Inflammatory macrophage (primary cell): ENCODE data around the gene ACTR2.
"Not testable (repeated sequence)": the region's sequence is repeated elsewhere in the genome, so short reads cannot be mapped to it uniquely, and the experiment has no call there.

Experiments
- DNase-seq, 2 donors: peaks; one replicate each; pipeline ENCODE4 v3.0.0-alpha.2; 2020 to 2022

Gene ACTR2

DNA sequence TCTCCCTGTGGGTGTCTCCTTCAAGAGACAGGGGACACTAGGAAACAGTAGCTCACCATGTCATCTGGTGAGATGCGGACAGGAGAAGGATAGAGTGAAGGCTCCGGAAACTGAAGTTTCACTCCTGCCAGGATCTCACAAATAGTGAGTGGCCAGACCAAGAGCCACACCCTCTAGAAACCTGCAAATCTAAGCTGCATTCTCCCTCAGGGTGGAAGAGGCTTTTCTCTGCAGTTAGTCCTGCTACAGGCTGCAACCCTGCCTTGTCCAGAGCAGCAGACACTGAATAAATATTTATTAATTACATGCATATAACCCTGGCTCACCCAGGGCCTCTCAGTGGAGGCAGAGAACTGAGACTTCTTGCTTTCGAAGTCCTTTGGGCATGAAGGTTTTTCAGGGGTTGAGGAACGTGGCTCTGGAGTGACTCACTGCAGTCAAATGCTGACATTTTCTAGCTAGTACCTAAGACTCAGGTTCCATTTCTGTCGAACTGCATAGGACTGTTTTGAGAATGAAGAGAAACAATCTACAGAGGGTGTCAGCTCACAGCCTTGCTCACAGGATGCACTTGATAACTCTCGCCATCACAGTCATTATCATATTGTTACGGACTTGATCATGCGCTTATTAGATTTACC is 87.3 kb downstream of the ACTR2 start:
- no peak for DNase-seq

DNA sequence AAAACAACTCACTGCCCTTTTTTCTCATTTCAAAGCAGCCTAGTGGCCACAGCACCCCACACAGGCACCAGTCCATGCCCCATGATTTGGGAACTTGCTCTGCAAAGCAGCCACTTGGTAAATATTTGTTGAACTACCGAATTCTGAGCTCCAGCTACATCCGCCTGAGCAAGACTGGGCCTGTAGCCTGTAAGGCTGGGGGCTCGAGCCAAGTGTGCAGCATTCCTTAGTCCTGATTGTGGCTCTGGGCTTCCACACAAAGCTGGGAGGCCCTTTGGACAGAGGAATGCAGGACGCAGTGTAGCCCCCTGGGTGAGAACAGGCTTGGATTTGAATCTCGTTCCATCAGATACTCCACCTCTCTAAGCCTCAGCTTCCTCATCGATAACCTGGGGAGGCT is 88.4 kb downstream of the ACTR2 start:
- DNase-seq, result no peak

DNA sequence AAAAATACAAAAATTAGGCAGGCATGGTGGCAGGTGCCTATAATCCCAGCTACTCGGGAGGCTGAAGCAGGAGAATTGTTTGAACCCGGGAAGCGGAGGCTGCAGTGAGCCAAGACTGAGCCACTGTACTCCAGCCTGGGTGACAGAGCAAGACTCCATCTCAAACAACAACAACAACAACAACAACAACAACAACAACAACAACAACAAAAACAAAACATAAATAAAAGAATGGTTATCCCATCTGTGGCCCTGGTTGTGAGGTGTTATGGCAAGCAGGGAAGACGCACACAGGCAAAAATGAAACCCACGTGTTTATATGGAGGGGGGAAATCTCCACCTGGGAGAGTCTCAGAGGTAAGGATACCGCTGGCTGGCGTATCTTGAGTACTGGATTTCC is 89.7 kb downstream of the ACTR2 start:
- not testable (repeated sequence) for DNase-seq

DNA sequence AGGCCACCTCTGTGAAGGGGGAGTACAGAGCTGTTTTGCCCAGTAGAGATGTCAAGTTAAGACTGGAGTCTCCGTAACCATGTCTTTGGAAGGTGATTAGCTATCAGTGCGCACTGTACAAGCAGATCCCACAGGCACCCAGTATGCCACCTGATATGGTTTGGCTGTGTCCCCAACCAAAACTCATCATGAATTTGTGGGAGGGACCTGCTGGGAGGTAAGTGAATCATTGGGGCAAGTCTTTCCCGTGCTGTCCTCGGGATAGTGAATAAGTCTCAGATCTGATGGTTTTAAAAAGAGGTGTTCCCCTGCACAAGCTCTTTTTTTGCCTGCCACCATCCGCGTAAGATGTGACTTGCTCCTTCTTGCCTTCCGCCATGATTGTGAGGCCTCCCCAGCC is 90.2 kb downstream of the ACTR2 start:
- no peak for DNase-seq

DNA sequence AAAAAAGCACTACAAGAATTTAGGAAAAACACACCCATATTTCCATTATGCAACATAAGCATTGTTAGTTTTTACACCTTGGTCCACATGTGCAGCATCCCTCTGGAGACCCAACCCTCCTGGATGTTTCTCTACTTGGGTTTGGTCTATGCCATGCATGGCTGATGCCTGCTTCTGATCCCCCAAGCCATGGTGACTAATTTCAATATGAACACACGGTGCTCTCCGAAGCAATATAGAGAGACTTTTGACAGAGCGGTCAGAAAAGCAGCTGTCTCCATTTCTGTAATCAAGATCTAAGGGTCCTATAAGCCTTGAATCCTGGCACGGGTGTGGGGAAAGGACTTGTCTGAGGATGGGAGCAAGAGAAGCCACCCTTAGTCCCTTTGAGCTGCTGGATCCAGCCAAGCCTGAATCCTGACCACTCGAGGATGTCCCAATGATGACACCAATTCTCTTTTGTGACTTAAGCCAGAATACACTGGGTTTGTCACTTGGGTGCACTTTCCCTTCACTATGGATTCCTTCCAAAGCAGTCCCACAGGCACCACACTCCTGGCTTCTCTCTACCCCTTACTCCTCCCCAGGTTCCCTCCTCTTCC is 91.5 kb downstream of the ACTR2 start:
- DNase-seq, result no peak

DNA sequence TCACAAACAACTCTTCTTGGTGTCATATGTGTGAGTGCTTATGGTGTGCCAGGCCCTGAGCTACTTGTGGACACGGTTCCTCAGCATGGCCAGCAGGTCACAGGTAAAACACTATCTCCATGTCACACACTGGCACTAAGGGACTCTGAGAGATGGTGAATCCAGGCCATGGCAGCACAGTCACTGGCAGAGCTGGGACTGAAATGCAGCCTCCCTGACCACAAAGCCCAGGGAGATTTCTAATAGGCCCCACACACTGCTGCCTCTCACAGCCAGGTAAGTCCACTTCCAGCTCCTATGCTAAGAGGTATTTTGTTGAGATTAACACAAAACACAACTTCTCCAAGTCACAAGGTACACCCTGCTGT is 92.0 kb downstream of the ACTR2 start:
- DNase-seq, result no peak

DNA sequence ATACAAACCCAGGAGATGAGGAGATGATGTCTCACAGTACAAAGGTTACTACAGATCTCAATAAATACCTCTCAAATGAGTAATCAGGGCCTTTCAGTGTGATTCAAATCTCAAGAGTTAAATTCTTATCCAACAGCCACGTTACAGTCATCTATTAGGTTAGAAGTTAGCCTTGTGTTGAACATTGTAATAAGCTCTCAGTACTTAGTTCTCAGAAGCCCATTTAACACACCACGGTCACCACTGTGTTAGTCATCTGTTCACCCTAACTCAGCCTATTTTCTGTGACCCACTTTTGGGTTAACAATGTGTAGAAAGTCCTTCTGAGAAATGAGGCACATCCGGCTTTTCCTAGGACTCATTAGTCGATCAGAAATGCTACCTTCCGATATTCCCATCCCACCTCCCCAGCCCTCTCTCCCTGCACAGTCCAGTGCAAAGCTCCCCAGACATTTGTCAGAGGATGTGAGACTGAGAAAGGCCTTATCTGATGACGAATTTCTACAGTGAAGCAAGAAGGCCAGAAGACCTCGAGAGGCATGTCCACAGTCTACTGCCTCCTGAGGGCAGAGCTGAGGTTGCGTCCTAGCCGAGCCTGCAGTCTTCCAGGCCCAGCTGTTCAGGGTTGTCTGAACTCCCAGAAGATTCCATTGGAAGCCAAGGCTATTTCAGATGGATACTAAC is 92.6 kb downstream of the ACTR2 start:
- no peak for DNase-seq
